A375 (cell line): ENCODE results near the gene TUBA3E. TPM values are rescaled to one million over a fixed set of nuclear protein-coding genes. Genes with fewer than 3 reads are reported as not detected.

Experiments
- total RNA-seq: library from RNA; depleted of rRNA; stranded (reverse); fragments of >200 nt; shearing (Covaris generic); gene quantifications from 2 replicates; pipeline ENCODE4 v1.2.3, GENCODE V29; 2014; rRNA removed

Gene TUBA3E
- total RNA-seq = not detected in 2 replicates

GRCh38 chr2:130198343-130198742 lies at the start of gene TUBA3E:
TUBA3E (minus strand) TSS chr2:130198439; CDS start chr2:130198360, 79 bp downstream.

GRCh38 chr2:130181880-130182682 lies 16.2 kb downstream of the TUBA3E start, which contains the start of gene MZT2B:
MZT2B (plus strand) TSS chr2:130182262; CDS start chr2:130182283, 21 bp downstream.

GRCh38 chr2:130181325-130181879 lies 16.8 kb downstream of the TUBA3E start, which contains the start of gene SMPD4:
SMPD4 (minus strand) TSS chr2:130181602; CDS start chr2:130176592, 5,010 bp downstream.

GRCh38 chr2:130145006-130145414 lies 53.2 kb downstream of the TUBA3E start, which contains the start of gene CCDC74B:
CCDC74B (minus strand) TSS chr2:130145112; CDS start chr2:130144996, 116 bp downstream.

Other genes with a start within 250 kb of the TUBA3E start
- 0.05 TPM in 1 of 2 replicates, not detected in the other for gene RAB6C, start 218.8 kb downstream of the TUBA3E start, total RNA-seq
- gene POTEF, start 69.2 kb downstream of the TUBA3E start, total RNA-seq = 15.5 and 16.4 TPM in 2 replicates
- gene CCDC74B, start 53.3 kb downstream of the TUBA3E start, total RNA-seq = 16.5 and 21.1 TPM in 2 replicates
- 23.0 and 24.3 TPM in 2 replicates for gene SMPD4, start 16.8 kb downstream of the TUBA3E start, total RNA-seq
- gene MZT2B, start 16.2 kb downstream of the TUBA3E start, total RNA-seq = 185 and 203 TPM in 2 replicates
- 173 and 182 TPM in 2 replicates for gene IMP4, start 144.5 kb upstream of the TUBA3E start, total RNA-seq
- gene PTPN18, start 157.6 kb upstream of the TUBA3E start, total RNA-seq = 13.9 and 16.3 TPM in 2 replicates